Chondrocyte (in vitro differentiated cells): ENCODE measurements around the gene EED. TPM values are rescaled to one million over a fixed set of nuclear protein-coding genes. Genes with fewer than 3 reads are reported as not detected.

ENCODE experiments used
- DNase-seq: peaks from one replicate; pipeline ENCODE4 v3.0.0; 2021; ENCODE audit warnings: mixed read lengths, low spot score
- H3K27ac Mint-ChIP-seq: one replicate; pipeline ENCODE4 v1.8.0; 2021; ENCODE audit warnings: mild to moderate bottlenecking, moderate library complexity, mixed read lengths; ENCODE audit not compliant: unreplicated experiment
- H3K27me3 Mint-ChIP-seq: 2 replicates; pipeline ENCODE4 v1.8.0; 2021; ENCODE audit warnings: low read depth, mixed read lengths
- H3K36me3 Mint-ChIP-seq: 2 replicates; pipeline ENCODE4 v1.8.0; 2021; ENCODE audit warnings: low read depth, mixed read lengths
- H3K4me1 Mint-ChIP-seq: 2 replicates; pipeline ENCODE4 v1.8.0; 2021; ENCODE audit warnings: low read depth, mild to moderate bottlenecking, mixed read lengths
- H3K4me3 Mint-ChIP-seq: one replicate; pipeline ENCODE4 v1.8.0; 2021; ENCODE audit warnings: mild to moderate bottlenecking, moderate library complexity, mixed read lengths; ENCODE audit not compliant: unreplicated experiment
- H3K9me3 Mint-ChIP-seq: 2 replicates; pipeline ENCODE4 v1.8.0; 2021; ENCODE audit warnings: low read depth, mixed read lengths
- long read RNA-seq: library from polyadenylated mRNA; stranded (forward); transcript quantifications from one replicate; pipeline ENCODE4 v2.0.0, GENCODE V29; 2021
- total RNA-seq: library from RNA; stranded (reverse); gene quantifications from 3 replicates; pipeline ENCODE4 v1.2.1, GENCODE V29; 2021
- TF ChIP-seq, protein P1 (sequence below): fragments of 200-600 bp; sonication (generic); IDR thresholded peaks from 2 replicates; pipeline ENCODE4 v1.5.0; 2021; ENCODE audit warnings: antibody characterized with exemption, mild to moderate bottlenecking, moderate library complexity

Gene EED, protein sequence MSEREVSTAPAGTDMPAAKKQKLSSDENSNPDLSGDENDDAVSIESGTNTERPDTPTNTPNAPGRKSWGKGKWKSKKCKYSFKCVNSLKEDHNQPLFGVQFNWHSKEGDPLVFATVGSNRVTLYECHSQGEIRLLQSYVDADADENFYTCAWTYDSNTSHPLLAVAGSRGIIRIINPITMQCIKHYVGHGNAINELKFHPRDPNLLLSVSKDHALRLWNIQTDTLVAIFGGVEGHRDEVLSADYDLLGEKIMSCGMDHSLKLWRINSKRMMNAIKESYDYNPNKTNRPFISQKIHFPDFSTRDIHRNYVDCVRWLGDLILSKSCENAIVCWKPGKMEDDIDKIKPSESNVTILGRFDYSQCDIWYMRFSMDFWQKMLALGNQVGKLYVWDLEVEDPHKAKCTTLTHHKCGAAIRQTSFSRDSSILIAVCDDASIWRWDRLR
- total RNA-seq, result 13.8 to 22.8 TPM (median 14.1 TPM) in 3 replicates
- long read RNA-seq, transcript EED-201 (12 exons, 2,223 nt), result major isoform, 6 of 10 reads
- long read RNA-seq, partial matches to known transcripts, result 0 of 10 reads
- long read RNA-seq, other reads (novel, unspliced or antisense), result 3 of 10 reads

DNA sequence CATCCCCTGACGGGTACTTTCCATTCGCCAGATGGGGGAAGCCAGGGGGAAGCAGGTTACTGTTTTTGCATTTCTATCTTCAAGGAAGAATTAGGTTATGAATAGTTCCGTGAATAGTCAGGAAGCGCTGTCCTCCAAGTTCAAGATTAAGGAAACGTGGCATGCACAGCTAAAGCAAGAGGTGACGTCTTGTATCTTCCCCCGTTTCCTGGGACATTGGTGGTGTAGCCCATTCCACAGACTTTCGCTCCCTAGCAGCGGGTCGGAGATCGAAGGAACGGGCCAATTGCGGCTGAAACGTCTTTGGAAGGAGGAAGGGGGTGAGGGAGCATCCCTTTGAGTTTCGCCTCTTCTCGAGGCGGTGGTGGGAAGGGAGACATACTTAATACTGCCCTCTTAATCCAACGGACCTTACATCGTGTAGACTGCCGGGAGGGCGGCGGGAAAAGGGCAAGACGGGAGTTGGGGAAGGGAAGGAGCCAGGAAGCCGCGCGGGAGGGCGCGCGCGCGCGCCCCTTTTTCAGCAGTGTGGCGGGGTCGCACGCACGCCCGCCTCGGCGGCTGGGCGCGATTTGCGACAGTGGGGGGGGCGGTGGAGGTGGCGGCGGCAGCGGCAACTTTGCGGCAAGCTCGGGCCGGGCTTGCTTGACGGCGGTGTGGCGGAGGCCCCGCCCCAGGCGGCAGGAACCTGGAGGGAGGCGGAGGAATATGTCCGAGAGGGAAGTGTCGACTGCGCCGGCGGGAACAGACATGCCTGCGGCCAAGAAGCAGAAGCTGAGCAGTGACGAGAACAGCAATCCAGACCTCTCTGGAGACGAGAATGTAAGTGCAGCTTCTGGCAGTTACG is at the start of gene EED:
TSS of gene EED (plus strand) at position 232 of the 847 bp plus-strand sequence. CDS start at position 709, 477 bp downstream.
- Mint-ChIP-seq H3K9me3 (no peaks in the 10 kb centered on the region), H3K4me3 (no peak within 1 kb of the TSS), H3K36me3 (no peaks in the 10 kb centered on the region), H3K27me3 (peaks cover 6% of the 10 kb centered on the region), H3K4me1 (peaks cover 28% of the 10 kb centered on the region), H3K27ac (no peak within 1 kb of the TSS)
- TF ChIP-seq, protein P1, sequence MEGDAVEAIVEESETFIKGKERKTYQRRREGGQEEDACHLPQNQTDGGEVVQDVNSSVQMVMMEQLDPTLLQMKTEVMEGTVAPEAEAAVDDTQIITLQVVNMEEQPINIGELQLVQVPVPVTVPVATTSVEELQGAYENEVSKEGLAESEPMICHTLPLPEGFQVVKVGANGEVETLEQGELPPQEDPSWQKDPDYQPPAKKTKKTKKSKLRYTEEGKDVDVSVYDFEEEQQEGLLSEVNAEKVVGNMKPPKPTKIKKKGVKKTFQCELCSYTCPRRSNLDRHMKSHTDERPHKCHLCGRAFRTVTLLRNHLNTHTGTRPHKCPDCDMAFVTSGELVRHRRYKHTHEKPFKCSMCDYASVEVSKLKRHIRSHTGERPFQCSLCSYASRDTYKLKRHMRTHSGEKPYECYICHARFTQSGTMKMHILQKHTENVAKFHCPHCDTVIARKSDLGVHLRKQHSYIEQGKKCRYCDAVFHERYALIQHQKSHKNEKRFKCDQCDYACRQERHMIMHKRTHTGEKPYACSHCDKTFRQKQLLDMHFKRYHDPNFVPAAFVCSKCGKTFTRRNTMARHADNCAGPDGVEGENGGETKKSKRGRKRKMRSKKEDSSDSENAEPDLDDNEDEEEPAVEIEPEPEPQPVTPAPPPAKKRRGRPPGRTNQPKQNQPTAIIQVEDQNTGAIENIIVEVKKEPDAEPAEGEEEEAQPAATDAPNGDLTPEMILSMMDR, result no peak
- peak; percentile 99 for DNase-seq

DNA sequence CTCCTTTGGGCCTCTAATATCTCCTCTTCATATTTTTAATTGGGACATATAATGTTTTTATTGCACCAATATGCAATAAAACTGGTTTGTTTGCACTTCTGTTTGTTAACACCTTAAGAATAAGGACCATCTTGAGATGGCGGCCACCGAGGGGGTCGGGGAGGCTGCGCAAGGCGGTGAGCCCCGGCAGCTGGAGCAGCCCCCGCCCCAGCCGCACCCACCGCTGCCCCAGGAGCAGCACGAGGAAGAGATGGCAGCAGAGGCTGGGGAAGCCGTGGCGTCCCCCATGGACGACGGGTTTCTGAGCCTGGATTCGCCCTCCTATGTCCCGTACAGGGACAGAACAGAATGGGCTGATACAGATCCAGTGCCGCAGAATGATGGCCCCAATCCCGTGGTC is 49.6 kb upstream of the EED start:
- DNase-seq, result no peak
- H3K4me3 Mint-ChIP-seq, result no peak overlapping the region
- H3K27me3 Mint-ChIP-seq, result no peaks in the 10 kb centered on the region
- peaks cover 31% of the 10 kb centered on the region for H3K4me1 Mint-ChIP-seq
- TF ChIP-seq, protein P1, result no peak
- no peaks in the 10 kb centered on the region for H3K36me3 Mint-ChIP-seq
- H3K9me3 Mint-ChIP-seq, result no peaks in the 10 kb centered on the region
- no peak overlapping the region for H3K27ac Mint-ChIP-seq

DNA sequence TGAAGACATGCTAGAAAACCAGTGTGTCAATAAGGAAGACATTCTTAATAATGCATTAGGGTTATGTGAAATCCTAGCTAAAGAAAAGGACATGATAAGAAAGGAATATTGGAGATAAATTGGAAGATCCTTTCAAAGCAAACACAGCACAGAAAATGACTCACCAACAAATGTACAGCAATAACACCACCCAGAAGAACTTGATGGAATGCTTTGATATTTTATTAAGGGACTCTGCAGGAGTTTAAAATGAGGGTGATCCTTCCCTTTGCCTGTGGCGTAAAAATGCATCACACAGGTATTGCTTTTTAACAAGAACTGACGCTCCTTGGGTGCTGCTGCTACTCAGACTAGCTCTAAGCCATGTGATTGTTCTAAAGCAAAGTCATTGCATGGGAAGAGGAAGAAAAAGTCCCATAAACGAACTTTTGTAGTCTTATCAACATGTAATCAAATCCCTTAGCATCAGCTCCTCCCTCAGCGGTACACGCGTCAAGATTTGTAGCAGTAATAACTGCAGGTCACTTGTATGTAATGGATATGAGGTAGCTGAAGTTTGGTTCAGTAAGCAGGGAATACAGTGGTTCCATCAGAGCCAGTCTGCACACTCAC is 48.4 kb upstream of the EED start:
- Mint-ChIP-seq H3K27ac (no peak overlapping the region), H3K4me3 (no peak overlapping the region), H3K4me1 (peaks cover 31% of the 10 kb centered on the region), H3K27me3 (no peaks in the 10 kb centered on the region), H3K36me3 (no peaks in the 10 kb centered on the region), H3K9me3 (no peaks in the 10 kb centered on the region)
- no peak for DNase-seq
- TF ChIP-seq, protein P1, result no peak

DNA sequence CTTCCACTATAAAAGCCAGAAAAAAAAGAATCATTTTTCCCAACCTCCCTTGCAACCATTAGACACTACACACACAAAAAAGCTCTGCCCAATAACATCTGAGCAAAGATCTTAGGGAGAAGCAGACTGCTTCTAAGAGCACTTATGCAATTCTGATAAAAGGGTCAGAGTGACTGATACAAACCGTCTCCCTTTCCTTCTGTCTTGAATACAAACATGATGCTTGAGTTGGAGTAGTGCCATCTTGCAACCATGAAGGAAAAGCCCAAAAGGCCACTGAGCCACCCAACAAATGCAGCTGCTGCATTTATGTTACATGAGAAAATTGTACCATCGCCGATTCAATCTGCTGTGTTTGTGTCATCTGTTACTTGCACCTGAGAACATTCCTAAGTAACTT is 47.6 kb upstream of the EED start:
- DNase-seq, result no peak
- Mint-ChIP-seq H3K4me3 (no peak overlapping the region), H3K4me1 (peaks cover 31% of the 10 kb centered on the region), H3K27ac (no peak overlapping the region), H3K27me3 (no peaks in the 10 kb centered on the region), H3K9me3 (no peaks in the 10 kb centered on the region), H3K36me3 (no peaks in the 10 kb centered on the region)
- TF ChIP-seq, protein P1, result no peak

DNA sequence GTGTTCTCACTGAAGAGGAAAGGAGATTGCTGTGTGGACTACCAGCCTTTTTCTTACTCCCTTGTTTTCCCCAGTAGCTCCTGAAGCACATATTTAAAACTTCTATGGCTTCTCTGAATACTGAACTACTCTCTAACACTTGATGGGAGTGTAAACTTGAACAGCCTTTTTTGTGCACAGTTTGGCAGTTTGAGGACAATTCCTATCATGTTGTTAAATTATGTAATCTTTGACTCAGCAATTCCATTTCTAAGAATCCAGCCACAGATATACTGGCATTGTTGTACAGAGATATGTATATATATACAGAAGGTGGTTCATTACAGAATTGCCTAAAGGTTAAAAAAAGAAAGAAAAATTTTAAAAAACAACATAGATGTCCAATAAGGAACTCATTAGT is 47.1 kb upstream of the EED start:
- H3K4me3 Mint-ChIP-seq, result no peak overlapping the region
- DNase-seq, result no peak
- H3K27me3 Mint-ChIP-seq, result no peaks in the 10 kb centered on the region
- peaks cover 30% of the 10 kb centered on the region for H3K4me1 Mint-ChIP-seq
- TF ChIP-seq, protein P1, result no peak
- no peak overlapping the region for H3K27ac Mint-ChIP-seq
- no peaks in the 10 kb centered on the region for H3K36me3 Mint-ChIP-seq
- no peaks in the 10 kb centered on the region for H3K9me3 Mint-ChIP-seq
